Body of pancreas (tissue), 4 donors: Measurements from ENCODE around the gene TUFT1. TPM values are rescaled to one million over a fixed set of nuclear protein-coding genes. Genes with fewer than 3 reads are reported as not detected.
A peak's percentile ranks its signal among the peaks of the same experiment; 100 is the strongest.

Experiments used
- ATAC-seq: fragments of 150-250 bp; one replicate; pipeline ENCODE4 v1.9.1; 2016
- DNase-seq, 4 donors: peaks; one replicate each; pipeline ENCODE4 v3.0.0-alpha.2; 2019
- H3K27ac ChIP-seq, 4 donors: fragments of 200-600 bp; sonication (generic); 1 replicate in 3 of 4; 2 replicates in 1 of 4; pipeline versions ENCODE4 v1.5.1 to v1.6.1; 2016 to 2019; ENCODE audit warnings: mild to moderate bottlenecking in 1 of 4, mixed read lengths in 1 of 4, moderate library complexity in 1 of 4
- H3K27me3 ChIP-seq, 2 donors: fragments of 200-600 bp; sonication (generic); one replicate each; pipeline ENCODE4 v1.6.0; 2016; ENCODE audit warnings: mild to moderate bottlenecking in 1 of 2
- H3K36me3 ChIP-seq, 2 donors: fragments of 200-600 bp; sonication (generic); replicated peaks in 1 of 2; 2 replicates each; pipeline ENCODE4 v1.5.1; 2016; ENCODE audit warnings: low read depth in 2 of 2; ENCODE audit not compliant: insufficient read depth in 1 of 2
- H3K4me1 ChIP-seq: fragments of 200-600 bp; sonication (generic); one replicate; pipeline ENCODE4 v1.6.0; 2016
- H3K4me3 ChIP-seq, 2 donors: fragments of 200-600 bp; sonication (generic); 1 replicate in 1 of 2; 2 replicates in 1 of 2; pipeline ENCODE4 v1.5.1; 2016 to 2019
- H3K9me3 ChIP-seq, 3 donors: fragments of 200-600 bp; sonication (generic); 1 replicate in 2 of 3; 2 replicates in 1 of 3; pipeline ENCODE4 v1.5.1; 2016
- CTCF ChIP-seq, 7 experiments: fragments of 450-650 bp in 4 of 7; fragments of 200-600 bp in 3 of 7; sonication (generic) in 3 of 7; IDR thresholded peaks; one replicate each; pipeline ENCODE4 v1.5.1; 2016 to 2019; ENCODE audit warnings: antibody characterized with exemption in 7 of 7
- POLR2A ChIP-seq, 3 donors: fragments of 450-650 bp; IDR thresholded peaks; one replicate each; pipeline ENCODE4 v1.6.1; 2016; ENCODE audit warnings: antibody characterized with exemption in 3 of 3, mild to moderate bottlenecking in 2 of 3
- WGBS, 2 donors: methylation state at CpG; one replicate each; pipeline ENCODE4 v1.1.5; 2017; 5-methylcytosine and 5-hydroxymethylcytosine counted together
- intact Hi-C: fragments of 100-400 bp; cut with DNase I; formaldehyde crosslinking; loops from one replicate; pipeline ENCODE4 v1.15.1; 2023
- total RNA-seq, 2 donors: library from RNA; depleted of rRNA; stranded (reverse); fragments of >200 nt; gene quantifications; one replicate each; pipeline ENCODE4 v1.1.0, GENCODE V29; 2016

Gene TUFT1
- total RNA-seq, 2 donors from 2014 or later = 10.9 to 17.1 TPM

GRCh38 chr1:151515265-151515664, 24.8 kb upstream of the TUFT1 start:
- Histone ChIP-seq H3K27ac (peak overlapping the region; percentile 91 to 100 (median 96)), H3K27me3 (no peaks in the 10 kb centered on the region), H3K9me3 (no peaks in the 10 kb centered on the region), H3K4me3 (no peak overlapping the region), H3K36me3 (peaks cover 0 to 2% of the 10 kb centered on the region in 2 donors), H3K4me1 (peaks cover 77% of the 10 kb centered on the region)
- no peak for ATAC-seq
- TF ChIP-seq CTCF (IDR thresholded peaks at IDR 0.05) = no peak
- no peak for TF ChIP-seq POLR2A (IDR thresholded peaks at IDR 0.05)
- 94 to 96% methylated on average over 4 of the region's 4 CpGs for WGBS, 2 donors
- no peak for DNase-seq
- intact Hi-C loops = no loop called here

GRCh38 chr1:151516031-151516511, 24.0 kb upstream of the TUFT1 start:
- no peak for TF ChIP-seq POLR2A (IDR thresholded peaks at IDR 0.05)
- H3K4me1 ChIP-seq = peaks cover 76% of the 10 kb centered on the region
- no peaks in the 10 kb centered on the region for H3K27me3 ChIP-seq
- peak overlapping the region; percentile 23 to 97 (median 92) for H3K27ac ChIP-seq
- no peak overlapping the region for H3K4me3 ChIP-seq
- intact Hi-C loops = no loop called here
- peaks cover 0 to 2% of the 10 kb centered on the region in 2 donors for H3K36me3 ChIP-seq
- no peaks in the 10 kb centered on the region for H3K9me3 ChIP-seq
- ATAC-seq (no peak), DNase-seq (peak in 1 of 4 donors; percentile 18)
- 15 to 17% methylated on average over 1 of the region's 1 CpG for WGBS, 2 donors

- H3K4me1 ChIP-seq = peaks cover 60% of the 10 kb centered on the region
- WGBS, 2 donors = 80 to 94% methylated on average over 1 to 12 of the region's 12 CpGs
- ATAC-seq (no peak), DNase-seq (no peak)
- H3K4me3 ChIP-seq = no peak overlapping the region
- no peak overlapping the region for H3K27ac ChIP-seq
- intact Hi-C loops = no loop called here
- peaks cover 0 to 4% of the 10 kb centered on the region in 2 donors for H3K36me3 ChIP-seq
- H3K9me3 ChIP-seq = no peaks in the 10 kb centered on the region
- TF ChIP-seq POLR2A (IDR thresholded peaks at IDR 0.05) = no peak
- no peak for TF ChIP-seq CTCF (IDR thresholded peaks at IDR 0.05)
- no peaks in the 10 kb centered on the region for H3K27me3 ChIP-seq
Observed at GRCh38 chr1:151518431-151518830, 21.7 kb upstream of the TUFT1 start.

GRCh38 chr1:151518936-151519335, 21.2 kb upstream of the TUFT1 start:
- WGBS, 2 donors = 93% methylated on average over 15 of the region's 15 CpGs; no CpG with 5 or more reads in 1 of the 2 donors
- intact Hi-C loops = no loop called here
- DNase-seq (no peak), ATAC-seq (no peak)
- no peak overlapping the region for H3K27ac ChIP-seq
- TF ChIP-seq POLR2A (IDR thresholded peaks at IDR 0.05) (no peak), CTCF (IDR thresholded peaks at IDR 0.05) (no peak)
- H3K4me3 ChIP-seq = no peak overlapping the region
- peaks cover 0 to 9% of the 10 kb centered on the region in 2 donors for H3K36me3 ChIP-seq
- H3K4me1 ChIP-seq = peaks cover 55% of the 10 kb centered on the region
- no peaks in the 10 kb centered on the region for H3K9me3 ChIP-seq
- H3K27me3 ChIP-seq = no peaks in the 10 kb centered on the region

GRCh38 chr1:151519667-151520066, 20.4 kb upstream of the TUFT1 start:
- Histone ChIP-seq H3K4me1 (peaks cover 48% of the 10 kb centered on the region), H3K36me3 (peaks cover 5 to 16% of the 10 kb centered on the region in 2 donors), H3K27me3 (no peaks in the 10 kb centered on the region), H3K9me3 (no peaks in the 10 kb centered on the region), H3K27ac (peak overlapping the region in 2 of 4 donors; percentile 3 to 28), H3K4me3 (no peak overlapping the region)
- intact Hi-C loops = no loop called here
- TF ChIP-seq POLR2A (IDR thresholded peaks at IDR 0.05) (no peak), CTCF (IDR thresholded peaks at IDR 0.05) (no peak)
- WGBS, 2 donors = 69 to 74% methylated on average over 2 of the region's 2 CpGs
- ATAC-seq (peak; percentile 18), DNase-seq (no peak)
